K562 (cell line): Measurements from ENCODE around the gene ZNF385C. TPM values are rescaled to one million over a fixed set of nuclear protein-coding genes. Genes with fewer than 3 reads are reported as not detected.

Experiments
- E2F3 ChIP-seq: fragments of 250-450 bp; sonication (Bioruptor Pico); IDR thresholded peaks from 2 replicates; pipeline ENCODE4 v1.4.0; 2020; ENCODE audit warnings: mild to moderate bottlenecking
- RFX5 ChIP-seq: IDR thresholded peaks from 2 replicates; pipeline ENCODE4 v1.6.1; 2011; ENCODE audit warnings: low read depth, mild to moderate bottlenecking, improper control_type of control experiment, low read length
- STAG1 ChIP-seq: sonication (generic); formaldehyde crosslinking; IDR thresholded peaks from 2 replicates; pipeline ENCODE4 v1.5.0; 2020; ENCODE audit warnings: missing genetic modification reagents, borderline replicate concordance
- ZKSCAN8 ChIP-seq: fragments of 200-800 bp; sonication (Bioruptor generic); IDR thresholded peaks from 2 replicates; pipeline ENCODE4 v1.6.1; 2016; ENCODE audit warnings: missing genetic modification characterization, missing compliant biosample characterization
- ZNF121 ChIP-seq: sonication (generic); formaldehyde crosslinking; conservative IDR thresholded peaks from 2 replicates; pipeline ENCODE4 v1.8.0; 2022; ENCODE audit warnings: missing genetic modification reagents
- ZNF766 ChIP-seq: fragments of 200-800 bp; sonication (Bioruptor generic); conservative IDR thresholded peaks from 2 replicates; pipeline ENCODE4 v1.6.1; 2016; ENCODE audit warnings: missing genetic modification characterization, missing compliant biosample characterization
- polyA plus RNA-seq, 8 experiments: library from polyadenylated mRNA; depleted of rRNA in 4 of 8; stranded (reverse) in 5 of 8; unstranded in 3 of 8; fragments of >200 nt; fragmentation: Nextera tagmentation in 2 of 8; fragmentation: Illumina TruSeq in 1 of 8; extraction: Ambion mirVana in 2 of 8; extraction: Trizol in 1 of 8; gene quantifications; 2 replicates each; pipeline versions ENCODE4 v1.2.1 to v1.2.3, GENCODE V29; 2011 to 2014; ENCODE audit warnings: inconsistent platforms in 1 of 8, missing spikeins in 1 of 8
- total RNA-seq, 7 experiments: library from RNA; depleted of rRNA in 6 of 7; stranded (reverse); fragments of >200 nt in 6 of 7; fragmentation: Illumina TruSeq in 2 of 7; extraction: Trizol in 2 of 7; gene quantifications; 2 replicates each; pipeline versions ENCODE4 v1.2.1 to v1.2.3, GENCODE V29; 2011 to 2021; ENCODE audit warnings: low replicate concordance in 1 of 7
- TF ChIP-seq, protein P1 (sequence below), 3 experiments: fragments of 200-800 bp in 1 of 3; fragments of 250-450 bp in 1 of 3; fragments of 450-650 bp in 1 of 3; sonication (Bioruptor Pico) in 1 of 3; sonication (Bioruptor generic) in 1 of 3; formaldehyde crosslinking in 1 of 3; IDR thresholded peaks; 2 replicates each; pipeline versions ENCODE4 v1.6.1 to v1.8.0; 2016 to 2022; ENCODE audit warnings: mild to moderate bottlenecking in 2 of 3, missing genetic modification characterization in 2 of 3, missing compliant biosample characterization in 1 of 3, moderate library complexity in 1 of 3
- TF ChIP-seq, protein P2 (sequence below), 2 experiments: fragments of 200-800 bp in 1 of 2; sonication (Bioruptor generic) in 1 of 2; sonication (generic) in 1 of 2; formaldehyde crosslinking in 1 of 2; IDR thresholded peaks in 1 of 2; conservative IDR thresholded peaks in 1 of 2; 2 replicates each; pipeline versions ENCODE4 v1.5.0 to v1.6.1; 2016 to 2020; ENCODE audit warnings: missing compliant biosample characterization in 1 of 2, missing genetic modification characterization in 1 of 2, missing genetic modification reagents in 1 of 2
- TF ChIP-seq, protein P3 (sequence below): fragments of 250-450 bp; sonication (Bioruptor Pico); IDR thresholded peaks from 2 replicates; pipeline ENCODE4 v1.5.0; 2021
- TF ChIP-seq, protein P4 (sequence below): fragments of 450-650 bp; formaldehyde crosslinking; IDR thresholded peaks from 2 replicates; pipeline ENCODE4 v1.4.0; 2022; ENCODE audit warnings: missing genetic modification characterization

Gene ZNF385C
- total and polyA plus RNA-seq, 9 of the 15 experiments (the other 6 are each of a cell fraction or from before 2014, with no cell fraction given), result 0.03 to 0.35 (median 0.18) TPM; not detected in 1

DNA sequence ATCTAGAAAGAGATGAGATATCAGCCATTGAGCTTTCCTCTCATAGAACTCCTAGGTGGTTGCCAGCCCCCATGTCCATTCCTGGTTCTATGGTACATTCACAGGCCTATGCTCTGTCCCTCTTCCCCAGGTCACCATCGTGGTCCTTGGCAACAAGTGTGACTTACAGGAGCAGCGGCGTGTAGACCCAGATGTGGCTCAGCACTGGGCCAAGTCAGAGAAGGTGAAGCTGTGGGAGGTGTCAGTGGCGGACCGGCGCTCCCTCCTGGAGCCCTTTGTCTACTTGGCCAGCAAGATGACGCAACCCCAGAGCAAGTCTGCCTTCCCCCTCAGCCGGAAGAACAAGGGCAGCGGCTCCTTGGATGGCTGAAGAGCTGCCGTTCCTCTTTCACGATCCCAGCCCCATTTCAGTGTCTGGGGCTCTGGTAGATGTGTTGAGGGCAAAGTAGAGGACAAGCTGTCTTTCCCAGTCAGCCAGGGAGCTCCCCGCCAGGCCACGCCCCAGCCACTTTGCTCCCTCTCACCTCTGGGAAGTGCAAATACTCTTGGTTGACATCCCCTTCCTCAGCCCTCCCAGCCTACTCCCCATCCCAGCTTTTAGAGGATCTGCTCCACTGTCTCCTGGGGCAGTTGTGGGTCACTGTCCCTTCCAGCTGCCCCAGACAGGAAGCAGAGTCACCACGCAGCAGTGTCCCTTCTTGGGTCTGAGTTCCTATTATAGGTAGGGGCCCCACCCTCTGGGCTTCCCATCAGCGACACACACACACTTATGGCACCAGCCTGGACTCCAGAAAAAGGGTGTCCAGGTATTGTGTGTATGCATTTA, 74.5 kb downstream of the ZNF385C start (continued):
- TF ChIP-seq, protein P1, sequence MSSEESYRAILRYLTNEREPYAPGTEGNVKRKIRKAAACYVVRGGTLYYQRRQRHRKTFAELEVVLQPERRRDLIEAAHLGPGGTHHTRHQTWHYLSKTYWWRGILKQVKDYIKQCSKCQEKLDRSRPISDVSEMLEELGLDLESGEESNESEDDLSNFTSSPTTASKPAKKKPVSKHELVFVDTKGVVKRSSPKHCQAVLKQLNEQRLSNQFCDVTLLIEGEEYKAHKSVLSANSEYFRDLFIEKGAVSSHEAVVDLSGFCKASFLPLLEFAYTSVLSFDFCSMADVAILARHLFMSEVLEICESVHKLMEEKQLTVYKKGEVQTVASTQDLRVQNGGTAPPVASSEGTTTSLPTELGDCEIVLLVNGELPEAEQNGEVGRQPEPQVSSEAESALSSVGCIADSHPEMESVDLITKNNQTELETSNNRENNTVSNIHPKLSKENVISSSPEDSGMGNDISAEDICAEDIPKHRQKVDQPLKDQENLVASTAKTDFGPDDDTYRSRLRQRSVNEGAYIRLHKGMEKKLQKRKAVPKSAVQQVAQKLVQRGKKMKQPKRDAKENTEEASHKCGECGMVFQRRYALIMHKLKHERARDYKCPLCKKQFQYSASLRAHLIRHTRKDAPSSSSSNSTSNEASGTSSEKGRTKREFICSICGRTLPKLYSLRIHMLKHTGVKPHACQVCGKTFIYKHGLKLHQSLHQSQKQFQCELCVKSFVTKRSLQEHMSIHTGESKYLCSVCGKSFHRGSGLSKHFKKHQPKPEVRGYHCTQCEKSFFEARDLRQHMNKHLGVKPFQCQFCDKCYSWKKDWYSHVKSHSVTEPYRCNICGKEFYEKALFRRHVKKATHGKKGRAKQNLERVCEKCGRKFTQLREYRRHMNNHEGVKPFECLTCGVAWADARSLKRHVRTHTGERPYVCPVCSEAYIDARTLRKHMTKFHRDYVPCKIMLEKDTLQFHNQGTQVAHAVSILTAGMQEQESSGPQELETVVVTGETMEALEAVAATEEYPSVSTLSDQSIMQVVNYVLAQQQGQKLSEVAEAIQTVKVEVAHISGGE (CRISPR knock-in tag; IDR thresholded peaks at IDR 0.05), result peak in 1 of 3 experiments; percentile 67; a peak in 2 of 6 replicates
- TF ChIP-seq, protein P2, sequence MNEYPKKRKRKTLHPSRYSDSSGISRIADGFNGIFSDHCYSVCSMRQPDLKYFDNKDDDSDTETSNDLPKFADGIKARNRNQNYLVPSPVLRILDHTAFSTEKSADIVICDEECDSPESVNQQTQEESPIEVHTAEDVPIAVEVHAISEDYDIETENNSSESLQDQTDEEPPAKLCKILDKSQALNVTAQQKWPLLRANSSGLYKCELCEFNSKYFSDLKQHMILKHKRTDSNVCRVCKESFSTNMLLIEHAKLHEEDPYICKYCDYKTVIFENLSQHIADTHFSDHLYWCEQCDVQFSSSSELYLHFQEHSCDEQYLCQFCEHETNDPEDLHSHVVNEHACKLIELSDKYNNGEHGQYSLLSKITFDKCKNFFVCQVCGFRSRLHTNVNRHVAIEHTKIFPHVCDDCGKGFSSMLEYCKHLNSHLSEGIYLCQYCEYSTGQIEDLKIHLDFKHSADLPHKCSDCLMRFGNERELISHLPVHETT (CRISPR knock-in tag; conservative IDR thresholded peaks at IDR 0.05 in 1 of 2, IDR thresholded peaks at IDR 0.05 in 1 of 2), result peak in 1 of 2 experiments; percentile 42; a peak in 1 of 4 replicates
- TF ChIP-seq ZKSCAN8 (CRISPR knock-in tag) (peak; percentile 69), RFX5 (no peak), STAG1 (no peak), ZNF766 (peak; percentile 85), E2F3 (CRISPR knock-in tag) (0 out of 2 replicates have a peak, but pooled peaks have one; percentile 3), ZNF121 (no peak)
- TF ChIP-seq, protein P3, sequence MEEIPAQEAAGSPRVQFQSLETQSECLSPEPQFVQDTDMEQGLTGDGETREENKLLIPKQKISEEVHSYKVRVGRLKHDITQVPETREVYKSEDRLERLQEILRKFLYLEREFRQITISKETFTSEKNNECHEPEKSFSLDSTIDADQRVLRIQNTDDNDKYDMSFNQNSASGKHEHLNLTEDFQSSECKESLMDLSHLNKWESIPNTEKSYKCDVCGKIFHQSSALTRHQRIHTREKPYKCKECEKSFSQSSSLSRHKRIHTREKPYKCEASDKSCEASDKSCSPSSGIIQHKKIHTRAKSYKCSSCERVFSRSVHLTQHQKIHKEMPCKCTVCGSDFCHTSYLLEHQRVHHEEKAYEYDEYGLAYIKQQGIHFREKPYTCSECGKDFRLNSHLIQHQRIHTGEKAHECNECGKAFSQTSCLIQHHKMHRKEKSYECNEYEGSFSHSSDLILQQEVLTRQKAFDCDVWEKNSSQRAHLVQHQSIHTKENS (CRISPR knock-in tag), result no peak
- TF ChIP-seq, protein P4, sequence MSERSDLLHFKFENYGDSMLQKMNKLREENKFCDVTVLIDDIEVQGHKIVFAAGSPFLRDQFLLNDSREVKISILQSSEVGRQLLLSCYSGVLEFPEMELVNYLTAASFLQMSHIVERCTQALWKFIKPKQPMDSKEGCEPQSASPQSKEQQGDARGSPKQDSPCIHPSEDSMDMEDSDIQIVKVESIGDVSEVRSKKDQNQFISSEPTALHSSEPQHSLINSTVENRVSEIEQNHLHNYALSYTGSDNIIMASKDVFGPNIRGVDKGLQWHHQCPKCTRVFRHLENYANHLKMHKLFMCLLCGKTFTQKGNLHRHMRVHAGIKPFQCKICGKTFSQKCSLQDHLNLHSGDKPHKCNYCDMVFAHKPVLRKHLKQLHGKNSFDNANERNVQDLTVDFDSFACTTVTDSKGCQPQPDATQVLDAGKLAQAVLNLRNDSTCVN, result no peak
